RWPE2 (cell line): Measurements from ENCODE around the gene VGLL4.

Experiments used
- ATAC-seq: fragments of 200-7000 bp; cut with Tn5 transposase; 3 replicates; pipeline ENCODE4 v1.9.1; 2021; ENCODE audit warnings: low read depth
- DNase-seq: peaks from one replicate; pipeline ENCODE4 v3.0.0-alpha.2; 2020; ENCODE audit warnings: low spot score
- H3K27ac ChIP-seq: fragments of 450-650 bp; 2 replicates; pipeline ENCODE4 v1.5.1; 2017; ENCODE audit warnings: mild to moderate bottlenecking; ENCODE audit not compliant: poor library complexity, severe bottlenecking
- H3K27me3 ChIP-seq: fragments of 250-450 bp; sonication (Bioruptor Pico); 2 replicates; pipeline ENCODE4 v1.5.1; 2021; ENCODE audit warnings: mild to moderate bottlenecking, moderate library complexity; ENCODE audit not compliant: insufficient read depth, poor library complexity, severe bottlenecking
- H3K36me3 ChIP-seq: fragments of 250-450 bp; sonication (Bioruptor Pico); 2 replicates; pipeline ENCODE4 v1.5.1; 2020; ENCODE audit warnings: low read depth, mild to moderate bottlenecking, moderate library complexity
- H3K4me1 ChIP-seq: fragments of 250-450 bp; sonication (Bioruptor Pico); 2 replicates; pipeline ENCODE4 v1.5.1; 2021; ENCODE audit warnings: mild to moderate bottlenecking, moderate library complexity; ENCODE audit not compliant: insufficient read depth, poor library complexity, severe bottlenecking
- H3K4me3 ChIP-seq: fragments of 250-450 bp; sonication (Bioruptor Pico); 2 replicates; pipeline ENCODE4 v1.5.1; 2021; ENCODE audit warnings: mild to moderate bottlenecking, moderate library complexity; ENCODE audit not compliant: severe bottlenecking
- H3K9me3 ChIP-seq: fragments of 250-450 bp; sonication (Bioruptor Pico); 2 replicates; pipeline ENCODE4 v1.5.1; 2021; ENCODE audit warnings: mild to moderate bottlenecking, moderate library complexity; ENCODE audit not compliant: severe bottlenecking
- TF ChIP-seq, protein P1 (sequence below): fragments of 450-650 bp; IDR thresholded peaks from one replicate; pipeline ENCODE4 v1.5.1; 2017; ENCODE audit warnings: mild to moderate bottlenecking, moderate library complexity; ENCODE audit not compliant: poor library complexity, severe bottlenecking

The VGLL4 gene

DNA sequence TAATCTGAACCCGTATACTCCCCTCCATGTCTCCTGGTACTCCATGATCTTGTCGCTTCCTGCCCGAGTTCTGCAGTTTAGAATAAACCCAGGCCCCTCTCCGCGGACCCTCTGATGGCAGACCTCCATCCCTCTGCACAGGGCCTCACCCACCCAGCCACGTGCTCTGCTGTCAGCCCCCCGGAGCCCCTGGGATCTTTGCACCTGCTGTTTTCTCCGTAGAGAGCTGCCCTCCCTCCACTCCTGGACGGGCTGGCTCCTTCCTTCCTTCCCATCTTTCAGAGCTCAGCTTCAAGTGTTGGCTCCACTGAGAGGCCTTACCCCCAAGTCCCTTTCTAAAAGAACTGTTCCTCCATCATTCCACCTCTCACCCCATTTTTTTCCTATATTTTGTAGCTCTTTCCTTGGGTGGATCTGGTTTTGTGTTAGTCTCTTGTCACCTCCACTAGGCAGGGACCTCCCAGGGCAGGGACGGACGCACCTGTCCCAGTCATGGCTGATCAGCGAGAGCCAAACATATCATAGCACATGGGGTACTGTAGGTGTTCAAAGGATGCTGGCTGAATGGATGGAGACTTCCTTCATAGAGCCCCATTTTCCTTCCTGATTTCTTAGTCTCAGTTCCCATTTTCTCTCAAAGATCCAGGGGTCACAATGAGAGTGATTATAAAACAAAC lies 106.6 kb downstream of the VGLL4 start:
- TF ChIP-seq, protein P1, sequence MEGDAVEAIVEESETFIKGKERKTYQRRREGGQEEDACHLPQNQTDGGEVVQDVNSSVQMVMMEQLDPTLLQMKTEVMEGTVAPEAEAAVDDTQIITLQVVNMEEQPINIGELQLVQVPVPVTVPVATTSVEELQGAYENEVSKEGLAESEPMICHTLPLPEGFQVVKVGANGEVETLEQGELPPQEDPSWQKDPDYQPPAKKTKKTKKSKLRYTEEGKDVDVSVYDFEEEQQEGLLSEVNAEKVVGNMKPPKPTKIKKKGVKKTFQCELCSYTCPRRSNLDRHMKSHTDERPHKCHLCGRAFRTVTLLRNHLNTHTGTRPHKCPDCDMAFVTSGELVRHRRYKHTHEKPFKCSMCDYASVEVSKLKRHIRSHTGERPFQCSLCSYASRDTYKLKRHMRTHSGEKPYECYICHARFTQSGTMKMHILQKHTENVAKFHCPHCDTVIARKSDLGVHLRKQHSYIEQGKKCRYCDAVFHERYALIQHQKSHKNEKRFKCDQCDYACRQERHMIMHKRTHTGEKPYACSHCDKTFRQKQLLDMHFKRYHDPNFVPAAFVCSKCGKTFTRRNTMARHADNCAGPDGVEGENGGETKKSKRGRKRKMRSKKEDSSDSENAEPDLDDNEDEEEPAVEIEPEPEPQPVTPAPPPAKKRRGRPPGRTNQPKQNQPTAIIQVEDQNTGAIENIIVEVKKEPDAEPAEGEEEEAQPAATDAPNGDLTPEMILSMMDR, result no peak
- Histone ChIP-seq H3K4me3 (no peak overlapping the region), H3K9me3 (no peaks in the 10 kb centered on the region), H3K27ac (no peak overlapping the region), H3K36me3 (no peaks in the 10 kb centered on the region), H3K27me3 (no peaks in the 10 kb centered on the region), H3K4me1 (no peaks in the 10 kb centered on the region)
- ATAC-seq (no peak), DNase-seq (no peak)

DNA sequence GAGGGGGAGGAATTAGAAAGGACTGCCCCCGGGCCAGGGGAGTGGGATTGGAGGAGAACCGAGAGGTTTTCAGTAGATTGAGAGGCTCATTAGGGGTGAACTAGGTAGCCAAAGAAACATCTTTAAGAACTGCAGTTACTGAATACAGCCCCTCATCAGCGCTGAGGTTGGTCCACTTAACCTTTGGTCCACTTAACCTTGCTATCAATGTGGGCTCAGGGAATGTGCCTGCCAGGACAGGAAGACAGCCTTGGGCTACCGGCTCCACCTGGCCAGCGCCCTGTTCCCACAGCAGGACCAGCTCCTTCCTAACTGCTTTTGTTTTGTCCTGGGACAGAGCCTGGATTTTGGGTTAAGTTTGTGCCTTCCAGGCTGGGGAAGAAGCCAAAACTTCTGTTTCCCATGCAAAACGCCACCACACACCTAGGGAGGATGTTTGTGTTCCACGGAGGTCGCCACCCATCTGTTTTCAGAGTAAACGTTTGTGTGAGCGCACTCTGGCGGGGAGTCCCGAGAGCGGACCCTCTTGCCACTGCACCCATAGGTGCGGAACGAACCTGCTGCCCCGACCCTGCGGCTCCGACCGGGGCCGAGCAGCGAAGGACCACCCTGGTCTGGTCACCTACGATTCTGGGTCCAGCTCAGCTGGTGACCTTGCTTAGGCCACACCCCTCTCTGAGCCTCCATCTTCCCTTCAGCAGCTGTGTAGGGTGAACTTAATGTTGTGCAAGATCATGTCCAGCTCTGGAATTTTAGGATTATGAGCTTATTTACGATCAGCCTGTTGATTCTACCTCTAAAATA lies 107.4 kb downstream of the VGLL4 start:
- Histone ChIP-seq H3K27ac (no peak overlapping the region), H3K27me3 (no peaks in the 10 kb centered on the region), H3K36me3 (no peaks in the 10 kb centered on the region), H3K9me3 (no peaks in the 10 kb centered on the region), H3K4me1 (no peaks in the 10 kb centered on the region), H3K4me3 (no peak overlapping the region)
- ATAC-seq (no peak), DNase-seq (no peak)
- TF ChIP-seq, protein P1, result no peak

DNA sequence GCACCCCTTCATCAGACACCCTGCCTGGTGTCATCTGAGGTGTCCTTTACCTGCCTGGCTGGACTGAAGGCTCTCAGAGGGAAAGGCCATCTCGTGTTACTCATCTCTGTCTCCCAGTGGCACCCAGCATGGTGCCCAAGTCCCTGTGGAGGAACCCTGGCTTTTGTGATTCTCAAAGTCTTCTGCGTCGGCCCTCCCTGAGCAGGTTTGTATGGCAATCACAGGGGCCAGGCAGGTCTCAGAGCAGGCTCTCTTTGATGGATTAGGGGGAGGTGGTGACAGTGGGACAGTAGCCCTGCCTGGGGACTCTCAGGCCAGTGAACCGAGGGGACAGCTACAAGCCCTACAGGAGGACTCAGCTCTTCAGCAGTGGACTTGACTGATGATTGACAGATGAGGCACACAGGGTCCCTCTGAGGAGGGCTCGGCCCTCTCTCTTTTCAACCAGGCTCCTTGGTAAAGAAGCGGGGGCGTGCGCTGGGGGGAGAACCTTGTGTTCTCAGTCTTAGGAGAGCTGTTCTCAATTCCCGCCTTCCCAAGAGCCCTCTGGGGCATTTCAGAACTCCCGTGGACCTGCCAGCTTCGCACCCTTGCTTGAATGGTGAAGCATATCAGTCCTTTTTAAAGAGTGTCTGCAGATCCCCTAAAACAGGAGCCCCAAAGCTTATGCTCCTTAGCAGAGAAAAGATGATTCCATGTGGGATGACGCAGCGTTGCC lies 108.3 kb downstream of the VGLL4 start:
- Histone ChIP-seq H3K4me1 (peaks cover 4% of the 10 kb centered on the region), H3K4me3 (no peak overlapping the region), H3K9me3 (no peaks in the 10 kb centered on the region), H3K36me3 (no peaks in the 10 kb centered on the region), H3K27me3 (no peaks in the 10 kb centered on the region), H3K27ac (no peak overlapping the region)
- ATAC-seq (no peak), DNase-seq (no peak)
- TF ChIP-seq, protein P1, result no peak

DNA sequence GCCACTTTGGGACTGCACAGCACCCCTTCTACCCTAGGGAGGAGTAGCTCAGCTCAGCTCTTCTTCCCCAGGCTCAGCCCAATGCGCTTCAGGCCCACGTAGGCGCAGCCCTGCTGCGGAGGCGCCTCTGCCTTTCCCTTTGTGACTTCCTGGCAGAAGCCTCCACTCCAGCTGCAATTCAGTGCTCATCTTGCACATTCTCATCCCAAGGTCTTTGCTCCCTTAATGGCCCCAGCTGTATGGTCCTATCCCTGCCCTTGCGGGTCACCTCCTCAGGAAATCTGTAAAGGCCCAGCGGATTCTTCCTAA lies 109.0 kb downstream of the VGLL4 start:
- no peak overlapping the region for H3K4me3 ChIP-seq
- no peaks in the 10 kb centered on the region for H3K36me3 ChIP-seq
- DNase-seq (no peak), ATAC-seq (no peak)
- TF ChIP-seq, protein P1, result no peak
- H3K9me3 ChIP-seq, result no peaks in the 10 kb centered on the region
- H3K4me1 ChIP-seq, result peaks cover 9% of the 10 kb centered on the region
- no peak overlapping the region for H3K27ac ChIP-seq
- no peaks in the 10 kb centered on the region for H3K27me3 ChIP-seq
